ENCODE measurements around the gene ARHGAP31.

The ARHGAP31 gene

DNA sequence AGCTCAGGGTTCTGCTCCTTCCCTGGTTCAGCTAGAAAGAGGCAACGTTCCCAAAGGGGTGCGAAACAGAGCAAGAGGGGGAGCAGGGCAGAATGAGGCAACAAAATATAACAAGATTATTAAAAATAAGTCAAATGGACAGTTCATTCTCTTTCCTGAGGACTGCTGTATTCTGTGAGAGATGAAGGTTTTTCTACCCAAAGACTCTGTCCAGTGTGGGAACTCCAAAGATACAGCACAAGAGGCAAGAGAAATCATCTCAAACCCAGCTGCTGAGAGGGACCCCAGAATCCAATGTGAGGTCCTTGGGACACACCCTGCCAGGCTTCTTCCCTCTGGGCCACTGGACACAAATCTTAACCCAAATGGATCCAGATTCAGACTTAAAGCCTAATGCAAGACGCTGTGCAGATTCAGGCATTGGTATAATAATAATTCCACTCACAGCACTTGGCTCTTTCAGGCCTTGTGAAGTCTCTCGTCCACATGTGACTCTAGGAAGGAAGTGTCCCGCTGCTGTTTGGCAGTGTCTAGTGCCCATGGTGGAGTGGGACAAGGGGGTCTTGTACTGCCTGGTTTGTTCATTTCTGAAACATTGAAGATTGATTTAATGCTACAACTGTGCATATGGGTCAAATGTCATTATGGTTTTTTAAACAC is 14.5 kb upstream of the ARHGAP31 start:
- Histone ChIP-seq H3K4me1 (peaks cover 0 to 7% (median 0%) of the 10 kb centered on the region in 4 donors), H3K27me3 (no peaks in the 10 kb centered on the region), H3K4me3 (no peak overlapping the region), H3K27ac (peak overlapping the region; percentile 29 to 30), H3K36me3 (no peaks in the 10 kb centered on the region), H3K9me3 (peaks cover 0 to 6% (median 0%) of the 10 kb centered on the region in 3 donors)
- intact Hi-C loops (cut with DNase I; ENCODE audit: low total_unique reads), result no loop called here
- TF ChIP-seq CTCF (IDR thresholded peaks at IDR 0.05), result no peak
- DNase-seq, result no peak

- no peak for TF ChIP-seq CTCF (IDR thresholded peaks at IDR 0.05)
- Histone ChIP-seq H3K4me3 (no peak overlapping the region), H3K27ac (no peak overlapping the region), H3K36me3 (no peaks in the 10 kb centered on the region), H3K9me3 (peaks cover 0 to 10% (median 0%) of the 10 kb centered on the region in 3 donors), H3K27me3 (peaks cover 0 to 10% of the 10 kb centered on the region in 2 donors), H3K4me1 (peaks cover 0 to 8% (median 4%) of the 10 kb centered on the region in 4 donors)
- DNase-seq, result no peak
- intact Hi-C loops (cut with DNase I; ENCODE audit: low total_unique reads), result no loop called here
These were observed 5.3 kb upstream of the ARHGAP31 start for GRCh38 chr3:119288669-119289403.

GRCh38 chr3:119289404-119289770 is 4.8 kb upstream of the ARHGAP31 start:
- Histone ChIP-seq H3K27me3 (peaks cover 0 to 10% of the 10 kb centered on the region in 2 donors), H3K4me1 (peaks cover 0 to 8% (median 4%) of the 10 kb centered on the region in 4 donors), H3K9me3 (peaks cover 0 to 10% (median 0%) of the 10 kb centered on the region in 3 donors), H3K4me3 (no peak overlapping the region), H3K27ac (no peak overlapping the region), H3K36me3 (no peaks in the 10 kb centered on the region)
- DNase-seq, result no peak
- intact Hi-C loops (cut with DNase I; ENCODE audit: low total_unique reads), result no loop called here
- no peak for TF ChIP-seq CTCF (IDR thresholded peaks at IDR 0.05)

GRCh38 chr3:119290613-119291012 is 3.6 kb upstream of the ARHGAP31 start:
- H3K9me3 ChIP-seq, result peaks cover 0 to 10% (median 0%) of the 10 kb centered on the region in 3 donors
- no peak for DNase-seq
- peaks cover 0 to 10% of the 10 kb centered on the region in 2 donors for H3K27me3 ChIP-seq
- no peak overlapping the region for H3K27ac ChIP-seq
- H3K4me3 ChIP-seq, result no peak overlapping the region
- no peaks in the 10 kb centered on the region for H3K36me3 ChIP-seq
- no peak for TF ChIP-seq CTCF (IDR thresholded peaks at IDR 0.05)
- H3K4me1 ChIP-seq, result peaks cover 0 to 11% (median 4%) of the 10 kb centered on the region in 4 donors
- intact Hi-C loops (cut with DNase I; ENCODE audit: low total_unique reads), result loop anchor here (5.0 kb wide), 1 partner anchor 172 kb away; the partner anchor contains the start of gene TMEM39A

GRCh38 chr3:119291062-119291700 is 3.0 kb upstream of the ARHGAP31 start:
- TF ChIP-seq CTCF (IDR thresholded peaks at IDR 0.05), result no peak

More at GRCh38 chr3:119291062-119291700, 3.0 kb upstream of the ARHGAP31 start:
- no peak for DNase-seq
- H3K27ac ChIP-seq, result no peak overlapping the region
- intact Hi-C loops (cut with DNase I; ENCODE audit: low total_unique reads), result loop anchor here (5.0 kb wide), 1 partner anchor 171 kb away; the partner anchor contains the start of gene TMEM39A
- H3K4me1 ChIP-seq, result peaks cover 0 to 16% (median 5%) of the 10 kb centered on the region in 4 donors
- H3K36me3 ChIP-seq, result no peaks in the 10 kb centered on the region
- peaks cover 0 to 10% of the 10 kb centered on the region in 2 donors for H3K27me3 ChIP-seq
- no peak overlapping the region for H3K4me3 ChIP-seq
- H3K9me3 ChIP-seq, result peaks cover 0 to 10% (median 0%) of the 10 kb centered on the region in 3 donors

All from tibial artery (tissue), 4 donors.